Endothelial cell of umbilical vein (primary cell): ENCODE results near the gene CDK4. TPM values are rescaled to one million over a fixed set of nuclear protein-coding genes. Genes with fewer than 3 reads are reported as not detected.

ENCODE experiments used
- BruUV-seq: library from RNA; stranded (reverse); fragments of 400-500 nt; replicated peaks from 2 replicates; lab custom pipeline; 2021; lab: Mats Ljungman, UMichigan
- CTCF ChIA-PET: fragments of 300-600, 350-600 bp; sonication (Branson Sonifier 250); formaldehyde crosslinking; loops from one replicate; lab custom pipeline; 2021; ENCODE audit warnings: antibody characterized with exemption, inconsistent platforms; lab: Charles Lee
- POLR2A ChIA-PET: fragments of 300-600, 350-600 bp; sonication (Branson Sonifier 250); formaldehyde crosslinking; loops from one replicate; lab custom pipeline; 2021; ENCODE audit warnings: antibody characterized with exemption, inconsistent platforms; lab: Charles Lee
- DNase-seq: peaks from one replicate; pipeline ENCODE4 v3.0.0-alpha.2; 2011; ENCODE audit warnings: low read depth, low spot score
- FAIRE-seq: peaks from 2 replicates; lab custom pipeline; 2011; peaks lifted over from hg19 to GRCh38; lab: Jason Lieb, UNC
- H2AFZ ChIP-seq: 2 replicates; pipeline ENCODE4 v1.6.0; 2012; ENCODE audit warnings: low read depth, low read length, control low read depth, inconsistent platforms
- H3K27ac ChIP-seq: 2 replicates; pipeline ENCODE4 v1.5.1; 2011; ENCODE audit warnings: low read depth, mild to moderate bottlenecking, control low read depth, low read length, moderate library complexity; ENCODE audit not compliant: insufficient read depth
- H3K27me3 ChIP-seq, 2 experiments: 2 replicates each; pipeline versions ENCODE4 v1.6.0 to v1.6.1; 2011; ENCODE audit warnings: low read length in 2 of 2, mixed read lengths in 1 of 2; ENCODE audit not compliant: control insufficient read depth in 2 of 2, insufficient read depth in 2 of 2
- H3K36me3 ChIP-seq, 2 experiments: 2 replicates in 1 of 2; 3 replicates in 1 of 2; pipeline ENCODE4 v1.5.1; 2011; ENCODE audit warnings: low read length in 2 of 2, mild to moderate bottlenecking in 1 of 2, moderate library complexity in 1 of 2; ENCODE audit not compliant: control insufficient read depth in 2 of 2, insufficient read depth in 2 of 2; ENCODE audit errors: extremely low read depth in 1 of 2
- H3K4me1 ChIP-seq: 3 replicates; pipeline ENCODE4 v1.5.1; 2011; ENCODE audit warnings: mild to moderate bottlenecking, low read length; ENCODE audit not compliant: control insufficient read depth, insufficient read depth; ENCODE audit errors: extremely low read depth
- H3K4me2 ChIP-seq: 2 replicates; pipeline ENCODE4 v1.6.1; 2011; ENCODE audit warnings: low read length, control low read depth, mixed read lengths; ENCODE audit not compliant: insufficient read depth
- H3K4me3 ChIP-seq, 3 experiments: fragments of 200-600 bp in 1 of 3; sonication (generic), shearing (Covaris generic) in 1 of 3; replicated peaks in 1 of 3; 2 replicates each; pipeline ENCODE4 v1.5.1; 2011 to 2016; ENCODE audit warnings: control low read depth in 3 of 3, low read length in 3 of 3, mild to moderate bottlenecking in 2 of 3, inconsistent platforms in 1 of 3, low read depth in 1 of 3, moderate library complexity in 1 of 3; ENCODE audit not compliant: insufficient read depth in 1 of 3
- H3K79me2 ChIP-seq: 2 replicates; pipeline ENCODE4 v1.6.0; 2012; ENCODE audit warnings: low read length, inconsistent platforms; ENCODE audit not compliant: control insufficient read depth, insufficient read depth
- H3K9ac ChIP-seq: replicated peaks from 2 replicates; pipeline ENCODE3; 2011; ENCODE audit warnings: low read length, control low read depth; ENCODE audit not compliant: insufficient read depth; ENCODE audit errors: extremely low read depth
- H3K9me1 ChIP-seq: replicated peaks from 3 replicates; pipeline ENCODE4 v1.6.0; 2011; ENCODE audit warnings: mild to moderate bottlenecking, low read length; ENCODE audit not compliant: control insufficient read depth, insufficient read depth; ENCODE audit errors: extremely low read depth
- H3K9me3 ChIP-seq: replicated peaks from 2 replicates; pipeline ENCODE4 v1.5.1; 2012; ENCODE audit warnings: low read length, inconsistent platforms; ENCODE audit not compliant: control insufficient read depth, insufficient read depth
- H4K20me1 ChIP-seq: replicated peaks from 2 replicates; pipeline ENCODE3; 2011; ENCODE audit warnings: mild to moderate bottlenecking, low read length; ENCODE audit not compliant: control insufficient read depth, insufficient read depth; ENCODE audit errors: extremely low read depth
- MAX ChIP-seq: IDR thresholded peaks from 2 replicates; pipeline ENCODE4 v1.6.1; 2011; ENCODE audit not compliant: insufficient read depth, insufficient read length
- POLR2A ChIP-seq: IDR thresholded peaks from 2 replicates; pipeline ENCODE4 v1.6.1; 2012; ENCODE audit warnings: low read depth, mild to moderate bottlenecking, control low read depth, low read length
- POLR2AphosphoS5 ChIP-seq: IDR thresholded peaks from 2 replicates; pipeline ENCODE4 v1.6.1; 2012; ENCODE audit warnings: low read depth, mild to moderate bottlenecking, control low read depth, low read length, moderate library complexity; ENCODE audit not compliant: insufficient read depth
- dilution Hi-C: fragments of 300-500 bp; cut with MboI; formaldehyde crosslinking; loops from one replicate; pipeline ENCODE4 v1.15.0; 2019; ENCODE audit warnings: low sequenced_read_pairs; ENCODE audit not compliant: extremely low pct_ligation_motif_present
- intact Hi-C: fragments of 100-400 bp; cut with micrococcal nuclease; formaldehyde crosslinking; loops from one replicate; pipeline ENCODE4 v1.10.0; 2022
- polyA plus RNA-seq, 4 experiments: library from polyadenylated mRNA; depleted of rRNA in 3 of 4; stranded (reverse) in 3 of 4; unstranded in 1 of 4; fragments of >200 nt; gene quantifications; 2 replicates each; pipeline versions ENCODE4 v1.2.1 to v1.2.3, GENCODE V29; 2011 to 2012; ENCODE audit warnings: missing spikeins in 1 of 4
- total RNA-seq: library from RNA; stranded (reverse); gene quantifications from 2 replicates; pipeline ENCODE4 v1.2.3, GENCODE V29; 2021
- TF ChIP-seq, protein P1 (sequence below), 2 donors: IDR thresholded peaks; 1 replicate in 1 of 2; 2 replicates in 1 of 2; pipeline ENCODE4 v1.5.1; 2011; ENCODE audit warnings: low read length in 2 of 2, mild to moderate bottlenecking in 2 of 2, moderate library complexity in 2 of 2, control low read depth in 1 of 2, inconsistent platforms in 1 of 2, low read depth in 1 of 2; ENCODE audit not compliant: insufficient read depth in 1 of 2; ENCODE audit errors: extremely low read depth in 1 of 2

CDK4 gene
- total and polyA plus RNA-seq, 2 donors (not counting 3 experiments of a cell fraction or from before 2014, with no cell fraction given), result 171 to 332 TPM

DNA sequence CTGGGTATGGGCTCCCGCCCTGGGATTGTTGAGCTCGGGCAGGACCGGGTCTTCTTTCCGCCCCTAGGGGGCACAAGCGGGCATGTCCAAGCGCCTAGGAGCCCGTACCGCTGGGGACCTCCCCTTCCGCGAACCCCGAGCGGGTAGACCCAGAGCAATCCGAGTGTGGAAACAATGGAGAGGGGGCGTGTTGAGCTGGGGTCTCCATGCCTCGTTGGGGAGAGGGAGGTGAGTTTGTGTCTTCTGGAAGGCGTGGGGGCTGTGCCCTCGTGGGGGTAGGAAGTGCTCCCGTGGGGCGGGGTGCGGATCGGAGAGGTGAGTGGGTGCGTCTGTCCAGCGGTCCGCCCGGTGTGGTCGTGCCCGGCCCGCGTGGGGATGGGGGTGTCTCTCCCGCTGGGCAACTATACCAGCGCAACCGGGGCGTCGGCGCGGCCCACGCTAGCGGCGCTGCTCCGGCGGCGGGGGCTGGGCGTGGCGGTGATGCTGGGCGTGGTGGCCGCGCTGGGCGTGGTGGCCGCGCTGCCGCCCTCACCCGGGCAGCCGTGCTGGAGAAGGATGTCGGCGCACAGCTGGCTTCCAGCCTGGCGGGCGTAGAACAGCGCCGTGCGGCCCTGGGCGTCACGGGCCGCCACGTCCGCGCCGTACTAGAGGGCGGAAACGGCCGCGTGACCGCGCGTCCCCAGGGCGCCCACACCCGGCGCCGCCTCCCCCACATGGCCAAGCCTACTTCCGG lies 25.8 kb downstream of the CDK4 start:
- no peaks in the 10 kb centered on the region for H4K20me1 ChIP-seq
- CTCF ChIA-PET, result interaction anchor here (0.5 to 4.6 kb wide), 20 partner anchors 10 to 143 kb away, joined by 3 to 48 read pairs (median 6); partner anchors contain the start of genes AGAP2, ARHGEF25, CDK4 and CYP27B1
- peak; percentile 74 for DNase-seq
- dilution Hi-C loops (no loop called here), intact Hi-C loops (loop anchor here (1.0 kb wide), 4 partner anchors 26 to 179 kb away; partner anchors contain the start of genes CDK4, EEF1AKMT3, METTL1 and OS9)
- peak overlapping the region; percentile 62 to 64 (median 62) for H3K4me3 ChIP-seq
- H3K79me2 ChIP-seq, result no peaks in the 10 kb centered on the region
- no peaks in the 10 kb centered on the region for H3K36me3 ChIP-seq
- peak overlapping the region; percentile 23 for H3K27ac ChIP-seq
- peak; percentile 87 for FAIRE-seq
- TF ChIP-seq POLR2AphosphoS5 (peak; percentile 57), MAX (no peak), POLR2A (peak; percentile 79)
- TF ChIP-seq, protein P1, sequence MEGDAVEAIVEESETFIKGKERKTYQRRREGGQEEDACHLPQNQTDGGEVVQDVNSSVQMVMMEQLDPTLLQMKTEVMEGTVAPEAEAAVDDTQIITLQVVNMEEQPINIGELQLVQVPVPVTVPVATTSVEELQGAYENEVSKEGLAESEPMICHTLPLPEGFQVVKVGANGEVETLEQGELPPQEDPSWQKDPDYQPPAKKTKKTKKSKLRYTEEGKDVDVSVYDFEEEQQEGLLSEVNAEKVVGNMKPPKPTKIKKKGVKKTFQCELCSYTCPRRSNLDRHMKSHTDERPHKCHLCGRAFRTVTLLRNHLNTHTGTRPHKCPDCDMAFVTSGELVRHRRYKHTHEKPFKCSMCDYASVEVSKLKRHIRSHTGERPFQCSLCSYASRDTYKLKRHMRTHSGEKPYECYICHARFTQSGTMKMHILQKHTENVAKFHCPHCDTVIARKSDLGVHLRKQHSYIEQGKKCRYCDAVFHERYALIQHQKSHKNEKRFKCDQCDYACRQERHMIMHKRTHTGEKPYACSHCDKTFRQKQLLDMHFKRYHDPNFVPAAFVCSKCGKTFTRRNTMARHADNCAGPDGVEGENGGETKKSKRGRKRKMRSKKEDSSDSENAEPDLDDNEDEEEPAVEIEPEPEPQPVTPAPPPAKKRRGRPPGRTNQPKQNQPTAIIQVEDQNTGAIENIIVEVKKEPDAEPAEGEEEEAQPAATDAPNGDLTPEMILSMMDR (IDR thresholded peaks at IDR 0.05; ENCODE audit: extremely low read depth in 1 of 2, insufficient read depth in 1 of 2, low read depth in 1 of 2, low read length in 2 of 2), result peak; percentile 88 to 97
- no TSS peak for BruUV-seq
- peaks cover 2 to 8% of the 10 kb centered on the region in 2 experiments for H3K27me3 ChIP-seq
- POLR2A ChIA-PET, result interaction anchor here (0.6 kb wide), 1 partner anchor 29 kb away, joined by 3 read pairs; no protein-coding TSS in a partner anchor
- H3K4me1 ChIP-seq, result peaks cover 7% of the 10 kb centered on the region
- peak overlapping the region; percentile 54 for H3K4me2 ChIP-seq
- peak overlapping the region; percentile 96 for H2AFZ ChIP-seq
- H3K9me1 ChIP-seq, result no peaks in the 10 kb centered on the region
- peak overlapping the region; percentile 61 for H3K9ac ChIP-seq
- H3K9me3 ChIP-seq, result no peaks in the 10 kb centered on the region
